ENCODE results near the gene CBARP.

Gene CBARP

GRCh38 chr19:1181606-1182005, 56.2 kb downstream of the CBARP start:
- peaks cover 1% of the 10 kb centered on the region for H3K27me3 Mint-ChIP-seq
- H3K4me1 Mint-ChIP-seq (ENCODE audit: low read depth): peaks cover 8% of the 10 kb centered on the region
- no peaks in the 10 kb centered on the region for H3K9me3 Mint-ChIP-seq (ENCODE audit: low read depth)
- H3K27ac Mint-ChIP-seq: no peak overlapping the region
- H3K4me3 Mint-ChIP-seq: no peak overlapping the region
- no peaks in the 10 kb centered on the region for H3K36me3 Mint-ChIP-seq
